HL-60 (cell line): Measurements from ENCODE around the gene FNDC3B.
"Not testable (repeated sequence)": the region's sequence is repeated elsewhere in the genome, so short reads cannot be mapped to it uniquely, and the experiment has no call there.

Source experiments
- DNase-seq, 2 experiments: peaks; one replicate each; pipeline ENCODE4 v3.0.0-alpha.2; 2010 to 2020; ENCODE audit warnings: low read depth in 1 of 2, low spot score in 1 of 2
- H3K27ac ChIP-seq: fragments of 250-450 bp; sonication (Bioruptor Pico); replicated peaks from 2 replicates; pipeline ENCODE4 v1.5.1; 2020; ENCODE audit warnings: mild to moderate bottlenecking, moderate library complexity
- H3K27me3 ChIP-seq: fragments of 250-450 bp; sonication (Bioruptor Pico); 2 replicates; pipeline ENCODE4 v1.5.1; 2021; ENCODE audit warnings: mild to moderate bottlenecking, moderate library complexity; ENCODE audit not compliant: insufficient read depth, poor library complexity, severe bottlenecking
- H3K4me3 ChIP-seq: replicated peaks from 2 replicates; pipeline ENCODE4 v1.5.1; 2011; ENCODE audit warnings: mild to moderate bottlenecking, control low read depth, low read length; ENCODE audit not compliant: insufficient read depth
- CTCF ChIP-seq: IDR thresholded peaks from one replicate; pipeline ENCODE4 v1.5.1; 2011; ENCODE audit warnings: low read length, control low read depth, inconsistent platforms; ENCODE audit not compliant: insufficient read depth
- GABPA ChIP-seq: IDR thresholded peaks from 2 replicates; pipeline ENCODE4 v1.6.1; 2012; ENCODE audit warnings: low read depth
- POLR2AphosphoS5 ChIP-seq: IDR thresholded peaks from 2 replicates; pipeline ENCODE4 v1.6.1; 2012; ENCODE audit warnings: low read depth
- SPI1 ChIP-seq: IDR thresholded peaks from 2 replicates; pipeline ENCODE4 v1.6.1; 2012; ENCODE audit warnings: low read depth, mild to moderate bottlenecking, borderline replicate concordance
- long read RNA-seq: library from polyadenylated mRNA; unstranded; transcript quantifications from one replicate; pipeline ENCODE4 v2.0.0, GENCODE V29; 2020
- TF ChIP-seq, protein P1 (sequence below): IDR thresholded peaks from 2 replicates; pipeline ENCODE4 v1.6.1; 2012; ENCODE audit warnings: low read depth; ENCODE audit not compliant: insufficient replicate concordance

Gene FNDC3B
- long read RNA-seq, full-length matches to known transcripts = 49 of 100 reads
- long read RNA-seq, partial matches to known transcripts = 25 of 100 reads
- long read RNA-seq, other reads (novel, unspliced or antisense) = 26 of 100 reads

DNA sequence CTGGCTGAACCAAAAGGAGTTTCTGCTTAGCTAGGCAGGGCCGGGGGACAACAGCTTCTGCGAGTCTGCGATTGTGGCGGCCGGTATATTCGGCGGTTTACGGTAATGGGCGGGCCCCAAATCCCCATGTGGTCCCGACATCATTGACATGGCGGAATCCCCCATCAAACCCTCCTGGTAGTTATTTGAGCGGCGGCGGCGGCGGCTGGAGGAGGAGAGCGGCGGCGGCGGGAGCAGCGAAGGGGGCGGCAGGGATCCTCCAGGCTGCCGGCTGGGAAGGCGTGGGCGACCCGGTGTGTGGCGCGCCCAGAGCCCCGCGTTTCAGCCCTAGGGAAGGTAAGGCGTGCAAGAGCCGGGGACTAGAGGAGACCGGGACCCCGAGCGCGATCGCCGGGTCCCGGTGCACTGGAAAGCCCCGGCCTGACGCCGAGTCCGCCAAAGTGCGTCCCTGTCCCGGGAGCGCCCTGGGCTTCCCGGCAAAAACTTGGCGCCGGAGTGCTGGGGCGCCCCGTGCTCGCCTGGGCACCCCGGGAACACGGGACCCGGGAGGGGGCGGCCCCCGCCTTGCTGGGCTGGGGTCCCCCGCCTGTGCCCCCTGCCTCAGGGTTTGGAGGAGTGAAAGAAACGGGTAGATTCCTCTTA lies at the start of gene FNDC3B:
Gene FNDC3B, plus strand, starts transcription at position 143 of the 642 bp plus-strand sequence. CDS start 72,902 bp downstream, outside the sequence.
- peak within 1 kb of the TSS; percentile 79 for H3K4me3 ChIP-seq
- H3K27ac ChIP-seq = peak within 1 kb of the TSS; percentile 98
- peak; percentile 84 to 96 for DNase-seq
- H3K27me3 ChIP-seq = no peaks in the 10 kb centered on the region
- TF ChIP-seq POLR2AphosphoS5 = peak; percentile 92
- TF ChIP-seq, protein P1, sequence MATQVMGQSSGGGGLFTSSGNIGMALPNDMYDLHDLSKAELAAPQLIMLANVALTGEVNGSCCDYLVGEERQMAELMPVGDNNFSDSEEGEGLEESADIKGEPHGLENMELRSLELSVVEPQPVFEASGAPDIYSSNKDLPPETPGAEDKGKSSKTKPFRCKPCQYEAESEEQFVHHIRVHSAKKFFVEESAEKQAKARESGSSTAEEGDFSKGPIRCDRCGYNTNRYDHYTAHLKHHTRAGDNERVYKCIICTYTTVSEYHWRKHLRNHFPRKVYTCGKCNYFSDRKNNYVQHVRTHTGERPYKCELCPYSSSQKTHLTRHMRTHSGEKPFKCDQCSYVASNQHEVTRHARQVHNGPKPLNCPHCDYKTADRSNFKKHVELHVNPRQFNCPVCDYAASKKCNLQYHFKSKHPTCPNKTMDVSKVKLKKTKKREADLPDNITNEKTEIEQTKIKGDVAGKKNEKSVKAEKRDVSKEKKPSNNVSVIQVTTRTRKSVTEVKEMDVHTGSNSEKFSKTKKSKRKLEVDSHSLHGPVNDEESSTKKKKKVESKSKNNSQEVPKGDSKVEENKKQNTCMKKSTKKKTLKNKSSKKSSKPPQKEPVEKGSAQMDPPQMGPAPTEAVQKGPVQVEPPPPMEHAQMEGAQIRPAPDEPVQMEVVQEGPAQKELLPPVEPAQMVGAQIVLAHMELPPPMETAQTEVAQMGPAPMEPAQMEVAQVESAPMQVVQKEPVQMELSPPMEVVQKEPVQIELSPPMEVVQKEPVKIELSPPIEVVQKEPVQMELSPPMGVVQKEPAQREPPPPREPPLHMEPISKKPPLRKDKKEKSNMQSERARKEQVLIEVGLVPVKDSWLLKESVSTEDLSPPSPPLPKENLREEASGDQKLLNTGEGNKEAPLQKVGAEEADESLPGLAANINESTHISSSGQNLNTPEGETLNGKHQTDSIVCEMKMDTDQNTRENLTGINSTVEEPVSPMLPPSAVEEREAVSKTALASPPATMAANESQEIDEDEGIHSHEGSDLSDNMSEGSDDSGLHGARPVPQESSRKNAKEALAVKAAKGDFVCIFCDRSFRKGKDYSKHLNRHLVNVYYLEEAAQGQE = peak; percentile 63
- no peak for TF ChIP-seq SPI1

DNA sequence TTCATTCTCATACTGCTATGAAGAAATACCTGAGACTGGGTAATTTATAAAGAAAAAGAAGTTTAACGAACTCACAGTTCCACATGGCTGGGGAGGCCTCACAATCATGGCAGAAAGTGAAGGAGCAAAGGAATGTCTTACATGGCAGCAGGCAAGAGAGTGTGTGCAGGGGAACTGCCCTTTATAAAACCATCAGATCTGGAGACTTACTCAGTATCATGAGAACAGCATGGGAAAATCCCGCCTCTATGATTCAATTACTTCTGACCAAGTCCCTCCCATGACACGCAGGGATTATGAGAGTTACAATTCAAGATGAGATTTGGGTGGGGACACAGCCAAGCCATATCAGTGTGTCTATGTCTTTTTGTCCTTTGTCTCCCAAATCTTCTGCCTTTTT lies 49.1 kb upstream of the FNDC3B start:
- DNase-seq, H3K27ac ChIP-seq, H3K4me3 ChIP-seq, H3K27me3 ChIP-seq: not testable (repeated sequence)

DNA sequence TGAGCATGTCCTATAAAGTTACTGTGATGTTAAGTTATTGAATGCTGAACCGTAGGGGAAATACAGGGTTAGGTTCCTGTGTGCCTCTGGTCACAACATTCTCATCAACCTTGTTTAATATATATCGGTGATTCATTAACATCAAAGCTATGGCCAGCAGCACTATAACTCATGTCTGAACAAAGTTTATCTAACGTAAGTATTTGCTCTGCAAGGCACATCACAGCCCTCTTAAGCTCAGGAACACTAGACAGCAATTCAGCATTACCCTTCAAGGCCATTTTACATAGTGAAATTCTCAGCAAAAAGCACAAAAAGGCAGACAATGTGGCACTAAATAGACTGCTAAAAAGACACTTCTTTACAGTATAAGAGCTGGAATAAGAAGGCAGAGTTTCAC lies 48.2 kb upstream of the FNDC3B start:
- no peaks in the 10 kb centered on the region for H3K27me3 ChIP-seq
- DNase-seq = no peak
- TF ChIP-seq POLR2AphosphoS5 = no peak
- H3K27ac ChIP-seq = no peak overlapping the region
- H3K4me3 ChIP-seq = no peak overlapping the region

DNA sequence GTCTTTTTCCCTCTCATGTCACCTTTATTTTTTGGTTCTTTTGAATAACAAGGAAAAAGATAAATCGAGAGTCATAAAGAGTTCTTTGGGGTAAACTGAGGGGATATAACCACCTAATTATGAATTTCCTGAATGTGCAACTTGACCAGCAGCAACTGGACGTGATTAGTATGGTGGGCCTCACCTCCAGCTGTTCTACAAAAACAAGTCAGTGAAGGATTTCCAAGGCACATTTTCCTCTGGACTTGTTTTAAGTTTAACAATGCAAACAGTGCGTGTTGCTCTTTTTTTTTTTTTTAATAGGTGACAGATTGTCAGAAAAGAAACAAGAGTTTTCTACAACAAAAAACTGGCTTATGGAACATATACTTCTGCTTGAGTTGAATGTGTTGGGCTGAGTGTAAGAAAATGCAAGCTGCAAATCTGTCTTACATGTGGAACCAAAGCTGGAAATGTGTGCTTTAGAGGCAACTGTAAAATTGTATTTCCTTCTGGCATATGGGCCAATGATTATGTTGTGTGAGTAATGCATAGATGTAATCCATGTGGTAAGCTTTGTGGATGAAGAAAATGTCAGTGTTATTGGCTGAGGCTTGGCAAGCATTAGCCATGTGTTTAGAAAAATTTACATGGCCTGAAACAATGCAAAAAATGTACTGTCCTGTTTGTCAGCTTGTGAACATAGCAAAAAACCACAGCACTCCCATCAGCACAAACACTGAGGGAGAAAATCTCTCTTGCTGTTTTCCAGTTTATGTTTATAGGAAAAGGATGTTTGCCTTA lies 44.5 kb upstream of the FNDC3B start:
- TF ChIP-seq CTCF (no peak), GABPA (no peak), POLR2AphosphoS5 (no peak), SPI1 (no peak)
- TF ChIP-seq, protein P1 = no peak
- Histone ChIP-seq H3K27ac (no peak overlapping the region; the same call in 1 of the 2 replicates), H3K27me3 (no peaks in the 10 kb centered on the region), H3K4me3 (no peak overlapping the region)
- no peak for DNase-seq

- no peaks in the 10 kb centered on the region for H3K27me3 ChIP-seq
- no peak for DNase-seq
- H3K4me3 ChIP-seq = no peak overlapping the region
- no peak overlapping the region; the same call in 1 of the 2 replicates for H3K27ac ChIP-seq
- TF ChIP-seq, protein P1 = no peak
- TF ChIP-seq SPI1 = no peak
- no peak for TF ChIP-seq GABPA
- no peak for TF ChIP-seq CTCF
- no peak for TF ChIP-seq POLR2AphosphoS5
Measured at GRCh38 chr3:171995486-171995885, 43.9 kb upstream of the FNDC3B start.
